ENCODE data around the gene RAB11A. TPM values are rescaled to one million over a fixed set of nuclear protein-coding genes. Genes with fewer than 3 reads are reported as not detected.

RAB11A gene
- total RNA-seq, 1 experiment from 2014 or later = 245 TPM

GRCh38 chr15:65851981-65852380 lies 17.3 kb upstream of the RAB11A start (continued):
- TF ChIP-seq PREB (CRISPR knock-in tag; IDR thresholded peaks at IDR 0.05; ENCODE audit: borderline replicate concordance) = no peak
- no peak for TF ChIP-seq ZNF317 (CRISPR knock-in tag; IDR thresholded peaks at IDR 0.05; ENCODE audit: borderline replicate concordance, low read depth)

GRCh38 chr15:65856821-65857455 lies 12.4 kb upstream of the RAB11A start:
- ATAC-seq (peak; percentile 76), DNase-seq (ENCODE audit: low spot score) (peak; percentile 83)
- Mint-ChIP-seq H3K4me3 (no peak overlapping the region), H3K9me3 (no peaks in the 10 kb centered on the region), H3K36me3 (no peaks in the 10 kb centered on the region), H3K27me3 (ENCODE audit: low read depth) (no peaks in the 10 kb centered on the region; the same call in 1 of the 2 replicates), H3K4me1 (peaks cover 16% of the 10 kb centered on the region), H3K27ac (no peak overlapping the region)
- POLR2A ChIA-PET = interaction anchor here (0.6 to 1.3 kb wide), 2 partner anchors 12 to 126 kb away, joined by 4 read pairs; partner anchors contain the start of gene RAB11A
- TF ChIP-seq CTCF (IDR thresholded peaks at IDR 0.05) (peak; percentile 78), ATF3 (CRISPR knock-in tag; conservative IDR thresholded peaks at IDR 0.05) (no peak)
- CTCF ChIA-PET = interaction anchor here (0.6 to 2.9 kb wide), 35 partner anchors 9 to 1698 kb away, joined by 3 to 33 read pairs (median 4); partner anchors contain the start of genes INTS14 and RAB11A

- DNase-seq (ENCODE audit: low spot score) = no peak
- TF ChIP-seq GTF2I (CRISPR knock-in tag; conservative IDR thresholded peaks at IDR 0.05) (no peak), ZNF263 (CRISPR knock-in tag; IDR thresholded peaks at IDR 0.05; ENCODE audit: low read depth) (no peak), HMGA2 (CRISPR knock-in tag; IDR thresholded peaks at IDR 0.05) (no peak), MLX (CRISPR knock-in tag; IDR thresholded peaks at IDR 0.05) (no peak), SOX15 (CRISPR knock-in tag; IDR thresholded peaks at IDR 0.05) (no peak), JUN (CRISPR knock-in tag; IDR thresholded peaks at IDR 0.05) (no peak), ZBTB43 (CRISPR knock-in tag; IDR thresholded peaks at IDR 0.05) (no peak), ARID4B (CRISPR knock-in tag; IDR thresholded peaks at IDR 0.05; ENCODE audit: borderline replicate concordance) (no peak), E2F1 (CRISPR knock-in tag; IDR thresholded peaks at IDR 0.05) (no peak), MYBL2 (CRISPR knock-in tag; IDR thresholded peaks at IDR 0.05) (no peak), ZNF138 (CRISPR knock-in tag; conservative IDR thresholded peaks at IDR 0.05) (no peak), GRHL2 (CRISPR knock-in tag; IDR thresholded peaks at IDR 0.05; ENCODE audit: insufficient replicate concordance, severe bottlenecking) (no peak), ZBTB21 (CRISPR knock-in tag; IDR thresholded peaks at IDR 0.05; ENCODE audit: borderline replicate concordance) (no peak)
- Mint-ChIP-seq H3K27ac (no peak overlapping the region), H3K36me3 (no peaks in the 10 kb centered on the region), H3K4me3 (no peak overlapping the region), H3K27me3 (ENCODE audit: low read depth) (no peaks in the 10 kb centered on the region; the same call in 1 of the 2 replicates), H3K4me1 (peaks cover 20% of the 10 kb centered on the region), H3K9me3 (no peaks in the 10 kb centered on the region)
- ChIA-PET CTCF (interaction anchor here (0.6 to 2.9 kb wide), 25 partner anchors 8 to 1697 kb away, joined by 3 to 33 read pairs (median 4); partner anchors contain the start of genes INTS14 and RAB11A), POLR2A (interaction anchor here (0.5 to 1.3 kb wide), 3 partner anchors 11 to 125 kb away, joined by 4 read pairs; partner anchors contain the start of gene RAB11A)
- no peak for ATAC-seq
These were observed 11.4 kb upstream of the RAB11A start for GRCh38 chr15:65857718-65858402.

Data from WTC11 (cell line).